GM10248 (cell line): ENCODE measurements around the gene CDH11.

Source experiments
- CTCF ChIA-PET: fragments of 300-600 bp; sonication (Branson Sonifier 250); formaldehyde crosslinking; extraction: SDS; loops from one replicate; lab custom pipeline; 2021; ENCODE audit warnings: antibody characterized with exemption; lab: Yijun Ruan, JAX
- POLR2A ChIA-PET: fragments of 350-650 bp; sonication (Branson Sonifier 250); formaldehyde crosslinking; extraction: SDS; loops from one replicate; lab custom pipeline; 2020; ENCODE audit warnings: antibody characterized with exemption; lab: Yijun Ruan, JAX
- DNase-seq: peaks from one replicate; pipeline ENCODE4 v3.0.0; 2012; ENCODE audit errors: extremely low spot score
- TF ChIP-seq, protein P1 (sequence below): IDR thresholded peaks from 2 replicates; pipeline ENCODE4 v1.5.1; 2012; ENCODE audit warnings: mild to moderate bottlenecking, low read depth; ENCODE audit errors: extremely low read depth, missing control alignments, control extremely low read depth

The CDH11 gene

DNA sequence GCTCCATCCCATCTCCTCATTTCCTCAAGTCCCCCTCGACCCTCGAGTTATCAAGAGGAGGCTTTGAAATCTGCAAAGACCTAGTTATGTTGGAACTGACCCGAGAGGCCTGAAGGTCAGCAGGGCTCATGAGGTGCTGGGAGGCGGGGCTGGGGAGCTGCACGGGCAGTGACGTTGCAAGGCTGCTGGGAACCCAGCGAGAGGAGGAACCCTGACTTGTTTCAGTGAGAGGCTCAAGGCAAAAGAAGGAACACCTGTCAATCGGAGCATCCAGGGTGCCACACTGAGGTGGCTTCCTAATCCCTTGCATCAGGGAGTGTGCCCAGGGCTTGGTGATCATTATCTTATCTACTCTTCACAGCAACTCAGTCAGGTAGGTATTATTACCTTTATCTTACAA is 86.9 kb downstream of the CDH11 start:
- DNase-seq: no peak
- POLR2A ChIA-PET: no interaction called here
- CTCF ChIA-PET: interaction anchor here (0.6 kb wide), 1 partner anchor 28 kb away, joined by 3 read pairs; no protein-coding TSS in a partner anchor
- TF ChIP-seq, protein P1, sequence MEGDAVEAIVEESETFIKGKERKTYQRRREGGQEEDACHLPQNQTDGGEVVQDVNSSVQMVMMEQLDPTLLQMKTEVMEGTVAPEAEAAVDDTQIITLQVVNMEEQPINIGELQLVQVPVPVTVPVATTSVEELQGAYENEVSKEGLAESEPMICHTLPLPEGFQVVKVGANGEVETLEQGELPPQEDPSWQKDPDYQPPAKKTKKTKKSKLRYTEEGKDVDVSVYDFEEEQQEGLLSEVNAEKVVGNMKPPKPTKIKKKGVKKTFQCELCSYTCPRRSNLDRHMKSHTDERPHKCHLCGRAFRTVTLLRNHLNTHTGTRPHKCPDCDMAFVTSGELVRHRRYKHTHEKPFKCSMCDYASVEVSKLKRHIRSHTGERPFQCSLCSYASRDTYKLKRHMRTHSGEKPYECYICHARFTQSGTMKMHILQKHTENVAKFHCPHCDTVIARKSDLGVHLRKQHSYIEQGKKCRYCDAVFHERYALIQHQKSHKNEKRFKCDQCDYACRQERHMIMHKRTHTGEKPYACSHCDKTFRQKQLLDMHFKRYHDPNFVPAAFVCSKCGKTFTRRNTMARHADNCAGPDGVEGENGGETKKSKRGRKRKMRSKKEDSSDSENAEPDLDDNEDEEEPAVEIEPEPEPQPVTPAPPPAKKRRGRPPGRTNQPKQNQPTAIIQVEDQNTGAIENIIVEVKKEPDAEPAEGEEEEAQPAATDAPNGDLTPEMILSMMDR: no peak

DNA sequence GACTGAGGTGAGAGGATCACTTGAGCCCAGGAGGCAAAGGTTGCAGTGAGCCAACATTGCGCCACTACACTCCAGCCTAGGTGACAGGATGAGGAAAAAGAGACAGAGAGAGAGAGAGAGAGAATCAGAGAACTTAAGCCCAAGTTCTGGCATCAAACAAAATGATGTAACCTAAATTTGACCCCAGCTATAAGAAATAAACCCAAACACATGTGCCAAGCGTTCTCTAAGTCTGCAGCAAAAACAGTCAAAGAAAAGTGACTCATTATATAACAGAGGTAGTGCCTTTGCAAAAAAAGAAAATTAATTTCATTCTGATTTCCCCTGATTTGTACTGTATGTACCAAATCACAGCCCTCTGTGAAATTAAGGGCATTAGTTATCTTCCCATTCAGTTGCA is 89.5 kb downstream of the CDH11 start:
- ChIA-PET POLR2A (no interaction called here), CTCF (no interaction called here)
- TF ChIP-seq, protein P1: no peak
- DNase-seq: no peak

DNA sequence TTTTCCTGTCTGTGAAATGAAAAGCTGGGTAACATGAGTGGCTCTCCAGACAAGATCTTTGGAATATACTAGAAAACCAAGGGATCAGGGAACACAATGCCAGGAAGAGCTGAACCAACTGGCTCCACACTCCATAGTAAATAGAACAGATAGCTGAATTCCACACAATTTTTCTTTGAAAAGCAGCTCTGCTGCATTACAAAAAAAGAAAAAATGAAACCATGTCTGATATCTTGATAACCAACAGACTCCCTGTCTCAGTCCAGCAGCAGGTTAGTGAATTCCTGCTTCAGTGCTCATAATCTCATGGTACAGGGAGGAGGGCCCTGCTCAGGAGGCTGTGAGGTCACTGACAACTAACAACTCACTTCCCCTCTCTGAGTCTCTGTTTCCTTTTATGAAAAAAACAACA is 97.1 kb downstream of the CDH11 start:
- TF ChIP-seq, protein P1: no peak
- DNase-seq: no peak
- POLR2A ChIA-PET: no interaction called here
- CTCF ChIA-PET: no interaction called here

DNA sequence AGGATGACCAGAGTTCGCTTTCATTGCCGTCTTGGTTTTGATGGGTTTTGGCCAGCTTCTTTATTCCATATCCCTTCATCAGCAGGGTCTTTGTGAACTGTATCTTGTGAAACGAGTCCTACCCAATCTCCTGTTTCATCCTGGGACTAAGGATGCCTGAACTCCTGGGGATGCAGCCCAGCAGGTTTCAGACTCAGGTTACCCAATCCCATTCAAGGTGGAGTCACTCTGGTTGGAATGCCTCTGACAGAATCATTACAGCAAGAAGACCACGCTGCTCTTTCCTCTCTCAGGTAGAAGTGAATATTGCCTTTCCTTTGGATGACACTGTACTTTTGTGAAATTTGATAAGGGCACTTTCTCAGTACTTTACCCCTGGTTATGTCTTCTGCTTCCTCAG is 98.1 kb downstream of the CDH11 start:
- TF ChIP-seq, protein P1: no peak
- ChIA-PET CTCF (no interaction called here), POLR2A (no interaction called here)
- no peak for DNase-seq

DNA sequence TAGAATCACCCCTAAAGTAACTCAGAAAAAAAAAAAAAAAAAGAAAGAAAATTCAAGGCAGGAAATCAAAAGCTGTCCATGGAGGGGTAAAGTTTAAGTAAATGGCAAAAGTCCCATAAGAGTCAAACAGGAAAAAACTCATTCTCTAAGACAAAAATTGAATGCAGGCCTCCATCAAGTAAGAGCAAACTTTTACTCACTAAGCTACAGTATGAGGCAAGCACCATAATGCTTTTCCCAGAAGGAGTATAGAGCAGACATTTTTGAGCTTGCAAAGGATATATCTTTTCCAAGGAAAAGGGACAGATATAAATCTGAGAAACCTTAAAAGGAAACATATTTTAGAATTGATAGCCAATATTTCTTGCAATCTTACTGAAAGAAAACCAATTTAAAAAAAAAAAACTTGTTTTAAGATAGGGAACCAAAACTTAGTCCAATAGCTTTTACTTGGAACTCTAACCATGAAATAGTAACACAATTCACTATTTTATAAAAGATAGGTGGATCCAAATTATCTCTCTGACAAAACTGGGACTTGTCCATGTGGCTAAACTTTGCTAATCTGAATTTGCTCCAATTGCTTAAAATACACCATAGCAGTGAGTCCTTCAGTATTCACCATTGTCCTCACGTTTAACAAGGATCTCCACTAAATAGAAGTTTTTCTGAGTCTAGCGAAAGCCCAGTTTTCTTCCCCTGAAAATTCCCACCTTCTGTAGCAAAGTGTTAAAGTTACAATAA is 99.8 kb downstream of the CDH11 start:
- ChIA-PET CTCF (no interaction called here), POLR2A (no interaction called here)
- TF ChIP-seq, protein P1: no peak
- no peak for DNase-seq

DNA sequence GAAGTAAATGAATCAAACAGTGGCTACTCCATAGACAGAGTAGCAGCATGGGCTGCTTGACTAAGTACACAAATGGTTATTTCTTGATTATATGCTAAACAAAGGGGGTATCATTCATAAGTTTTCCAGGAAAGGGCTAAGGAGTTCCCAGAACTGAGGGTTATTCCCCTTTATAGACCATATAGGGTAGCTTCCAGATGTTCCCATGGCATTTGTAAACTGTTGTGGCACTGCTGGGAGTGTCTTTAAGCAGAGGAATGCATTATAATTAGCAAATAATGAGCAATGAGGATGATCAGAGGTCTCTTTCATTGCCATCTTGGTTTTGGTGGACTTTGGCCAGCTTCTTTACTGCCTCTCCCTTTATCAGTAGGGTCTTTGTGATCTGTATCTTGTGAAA is 105.1 kb downstream of the CDH11 start:
- POLR2A ChIA-PET: no interaction called here
- TF ChIP-seq, protein P1: no peak
- CTCF ChIA-PET: no interaction called here
- no peak for DNase-seq

DNA sequence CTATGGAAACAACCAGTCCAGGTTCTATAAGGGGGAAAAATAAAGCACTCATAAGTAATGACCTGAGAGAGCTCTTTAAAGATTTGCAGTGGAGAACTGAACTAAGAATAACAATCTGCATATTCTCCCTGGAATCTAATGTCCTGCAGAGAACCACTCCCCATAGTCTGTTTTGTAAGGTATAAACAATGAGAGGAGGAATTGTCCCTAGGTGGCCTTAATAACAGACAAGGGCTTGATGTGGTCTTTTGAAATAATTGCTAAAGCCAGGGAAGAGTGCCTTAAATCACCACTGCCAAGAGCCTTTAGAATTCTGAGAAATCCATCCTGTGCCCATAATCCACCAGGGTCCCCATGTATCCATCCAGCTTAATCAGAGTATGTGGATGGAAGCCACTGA is 106.3 kb downstream of the CDH11 start:
- CTCF ChIA-PET: no interaction called here
- no peak for DNase-seq
- TF ChIP-seq, protein P1: no peak
- POLR2A ChIA-PET: no interaction called here
